Liver (tissue), 9 donors: ENCODE results near the gene ERC2. TPM values are rescaled to one million over a fixed set of nuclear protein-coding genes. Genes with fewer than 3 reads are reported as not detected.

Experiments
- DNase-seq: peaks from one replicate; pipeline ENCODE4 v3.0.0-alpha.2; 2017; ENCODE audit warnings: low spot score
- H3K27ac ChIP-seq, 2 donors: one replicate each; pipeline ENCODE4 v1.7.0; 2013; ENCODE audit warnings: inconsistent platforms in 2 of 2, low read length in 2 of 2, control low read depth in 1 of 2, low read depth in 1 of 2, mild to moderate bottlenecking in 1 of 2
- H3K27me3 ChIP-seq, 4 donors: one replicate each; pipeline versions ENCODE4 v1.6.1 to v1.7.0; 2013; ENCODE audit warnings: low read length in 3 of 4, inconsistent platforms in 1 of 4, mild to moderate bottlenecking in 1 of 4, moderate library complexity in 1 of 4; ENCODE audit not compliant: control insufficient read depth in 4 of 4, insufficient read depth in 4 of 4
- H3K36me3 ChIP-seq, 4 donors: one replicate each; pipeline versions ENCODE4 v1.6.1 to v1.7.0; 2013; ENCODE audit warnings: low read length in 3 of 4, mild to moderate bottlenecking in 3 of 4, low read depth in 1 of 4, moderate library complexity in 1 of 4; ENCODE audit not compliant: control insufficient read depth in 4 of 4, insufficient read depth in 3 of 4
- H3K4me1 ChIP-seq, 4 donors: one replicate each; pipeline versions ENCODE4 v1.6.1 to v1.7.0; 2013; ENCODE audit warnings: low read length in 3 of 4, mild to moderate bottlenecking in 3 of 4, moderate library complexity in 1 of 4; ENCODE audit not compliant: control insufficient read depth in 4 of 4, insufficient read depth in 4 of 4
- H3K4me3 ChIP-seq, 3 donors: one replicate each; pipeline versions ENCODE4 v1.6.1 to v1.7.0; 2013; ENCODE audit warnings: low read length in 3 of 3, control low read depth in 1 of 3, low read depth in 1 of 3, mild to moderate bottlenecking in 1 of 3
- H3K9ac ChIP-seq, 2 donors: one replicate each; pipeline ENCODE4 v1.7.0; 2013; ENCODE audit warnings: low read length in 2 of 2, mild to moderate bottlenecking in 2 of 2, moderate library complexity in 2 of 2, control low read depth in 1 of 2, low read depth in 1 of 2
- H3K9me3 ChIP-seq, 4 donors: one replicate each; pipeline versions ENCODE4 v1.6.1 to v1.7.0; 2013; ENCODE audit warnings: low read length in 3 of 4; ENCODE audit not compliant: control insufficient read depth in 4 of 4
- ATF3 ChIP-seq: IDR thresholded peaks from 2 replicates; pipeline ENCODE4 v1.6.1; 2016; ENCODE audit warnings: antibody characterized with exemption
- EGR1 ChIP-seq, 2 donors: IDR thresholded peaks; 2 replicates each; pipeline ENCODE4 v1.6.1; 2016 to 2018; ENCODE audit warnings: antibody characterized with exemption in 2 of 2, low read depth in 2 of 2
- FOXA1 ChIP-seq: IDR thresholded peaks from 2 replicates; pipeline ENCODE4 v1.6.1; 2016; ENCODE audit warnings: antibody characterized with exemption
- FOXA2 ChIP-seq: IDR thresholded peaks from 2 replicates; pipeline ENCODE4 v1.6.1; 2016; ENCODE audit warnings: antibody characterized with exemption
- GABPA ChIP-seq, 2 donors: IDR thresholded peaks in 1 of 2; conservative IDR thresholded peaks in 1 of 2; 2 replicates each; pipeline ENCODE4 v1.6.1; 2016; ENCODE audit warnings: antibody characterized with exemption in 2 of 2, mild to moderate bottlenecking in 1 of 2, moderate library complexity in 1 of 2
- HNF4A ChIP-seq, 2 donors: conservative IDR thresholded peaks; 2 replicates each; pipeline ENCODE4 v1.6.1; 2016; ENCODE audit warnings: antibody characterized with exemption in 2 of 2, mild to moderate bottlenecking in 2 of 2
- JUND ChIP-seq, 2 donors: IDR thresholded peaks; 2 replicates each; pipeline ENCODE4 v1.6.1; 2016; ENCODE audit warnings: antibody characterized with exemption in 2 of 2
- NR2F2 ChIP-seq: IDR thresholded peaks from 2 replicates; pipeline ENCODE4 v1.6.1; 2016; ENCODE audit warnings: antibody characterized with exemption
- REST ChIP-seq: IDR thresholded peaks from 2 replicates; pipeline ENCODE4 v1.6.1; 2016; ENCODE audit warnings: antibody characterized with exemption, mild to moderate bottlenecking
- RXRA ChIP-seq, 2 donors: IDR thresholded peaks; 2 replicates each; pipeline ENCODE4 v1.6.1; 2017 to 2018; ENCODE audit warnings: antibody characterized with exemption in 2 of 2, mild to moderate bottlenecking in 1 of 2
- SP1 ChIP-seq: IDR thresholded peaks from 2 replicates; pipeline ENCODE4 v1.6.1; 2018; ENCODE audit warnings: antibody characterized with exemption, mild to moderate bottlenecking
- TAF1 ChIP-seq: conservative IDR thresholded peaks from 2 replicates; pipeline ENCODE4 v1.6.1; 2016; ENCODE audit warnings: antibody characterized with exemption, mild to moderate bottlenecking
- WGBS: extraction: QIAGEN DNeasy Blood & Tissue Kit; methylation state at CpG from one replicate; pipeline ENCODE4 v1.1.7; 2013; 5-methylcytosine and 5-hydroxymethylcytosine counted together
- polyA plus RNA-seq, 2 donors: library from polyadenylated mRNA; stranded (reverse) in 1 of 2; unstranded in 1 of 2; fragments of 200-250 nt in 1 of 2; fragments of >200 nt in 1 of 2; fragmentation: Nextera tagmentation in 1 of 2; extraction: Ambion mirVana in 1 of 2; gene quantifications; one replicate each; pipeline versions ENCODE4 v1.2.1 to v1.2.3, GENCODE V29; 2013 to 2015
- total RNA-seq, 2 donors: library from RNA; depleted of rRNA; stranded (reverse); fragments of >200 nt; gene quantifications; one replicate each; pipeline ENCODE4 v1.2.3, GENCODE V29; 2014
- TF ChIP-seq, protein P1 (sequence below): fragments of 150-350 bp; IDR thresholded peaks from 2 replicates; pipeline ENCODE4 v1.5.1; 2017; ENCODE audit warnings: improper control_type of control experiment, low read depth, low read length; ENCODE audit not compliant: missing input control
- TF ChIP-seq, protein P2 (sequence below): IDR thresholded peaks from 2 replicates; pipeline ENCODE4 v1.6.1; 2016; ENCODE audit warnings: antibody characterized with exemption
- TF ChIP-seq, protein P3 (sequence below): IDR thresholded peaks from 2 replicates; pipeline ENCODE4 v1.6.1; 2016; ENCODE audit warnings: antibody characterized with exemption
- donor health status: healthy.
- donor health status: healthy.
- donor health status: healthy.
- donor health status: healthy.
- donor health status: healthy.

ERC2 gene
- total and polyA plus RNA-seq, 4 donors: 0.14 to 0.25 TPM; not detected in 2

- H3K27ac ChIP-seq: no peak overlapping the region
- no peak overlapping the region for H3K4me3 ChIP-seq
- no peaks in the 10 kb centered on the region for H3K36me3 ChIP-seq
- H3K27me3 ChIP-seq: no peaks in the 10 kb centered on the region
- DNase-seq: no peak
- no peaks in the 10 kb centered on the region for H3K4me1 ChIP-seq
- TF ChIP-seq NR2F2 (no peak), REST (no peak), FOXA2 (no peak), JUND (IDR thresholded peaks at IDR 0.05) (no peak), FOXA1 (no peak), HNF4A (conservative IDR thresholded peaks at IDR 0.05) (no peak), ATF3 (no peak), TAF1 (no peak), GABPA (IDR thresholded peaks at IDR 0.05 in 1 of 2, conservative IDR thresholded peaks at IDR 0.05 in 1 of 2) (no peak), SP1 (no peak), EGR1 (IDR thresholded peaks at IDR 0.05; ENCODE audit: low read depth in 2 of 2) (no peak)
- TF ChIP-seq, protein P1, sequence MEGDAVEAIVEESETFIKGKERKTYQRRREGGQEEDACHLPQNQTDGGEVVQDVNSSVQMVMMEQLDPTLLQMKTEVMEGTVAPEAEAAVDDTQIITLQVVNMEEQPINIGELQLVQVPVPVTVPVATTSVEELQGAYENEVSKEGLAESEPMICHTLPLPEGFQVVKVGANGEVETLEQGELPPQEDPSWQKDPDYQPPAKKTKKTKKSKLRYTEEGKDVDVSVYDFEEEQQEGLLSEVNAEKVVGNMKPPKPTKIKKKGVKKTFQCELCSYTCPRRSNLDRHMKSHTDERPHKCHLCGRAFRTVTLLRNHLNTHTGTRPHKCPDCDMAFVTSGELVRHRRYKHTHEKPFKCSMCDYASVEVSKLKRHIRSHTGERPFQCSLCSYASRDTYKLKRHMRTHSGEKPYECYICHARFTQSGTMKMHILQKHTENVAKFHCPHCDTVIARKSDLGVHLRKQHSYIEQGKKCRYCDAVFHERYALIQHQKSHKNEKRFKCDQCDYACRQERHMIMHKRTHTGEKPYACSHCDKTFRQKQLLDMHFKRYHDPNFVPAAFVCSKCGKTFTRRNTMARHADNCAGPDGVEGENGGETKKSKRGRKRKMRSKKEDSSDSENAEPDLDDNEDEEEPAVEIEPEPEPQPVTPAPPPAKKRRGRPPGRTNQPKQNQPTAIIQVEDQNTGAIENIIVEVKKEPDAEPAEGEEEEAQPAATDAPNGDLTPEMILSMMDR: no peak
- TF ChIP-seq, protein P2, sequence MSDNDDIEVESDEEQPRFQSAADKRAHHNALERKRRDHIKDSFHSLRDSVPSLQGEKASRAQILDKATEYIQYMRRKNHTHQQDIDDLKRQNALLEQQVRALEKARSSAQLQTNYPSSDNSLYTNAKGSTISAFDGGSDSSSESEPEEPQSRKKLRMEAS: no peak
- TF ChIP-seq, protein P3, sequence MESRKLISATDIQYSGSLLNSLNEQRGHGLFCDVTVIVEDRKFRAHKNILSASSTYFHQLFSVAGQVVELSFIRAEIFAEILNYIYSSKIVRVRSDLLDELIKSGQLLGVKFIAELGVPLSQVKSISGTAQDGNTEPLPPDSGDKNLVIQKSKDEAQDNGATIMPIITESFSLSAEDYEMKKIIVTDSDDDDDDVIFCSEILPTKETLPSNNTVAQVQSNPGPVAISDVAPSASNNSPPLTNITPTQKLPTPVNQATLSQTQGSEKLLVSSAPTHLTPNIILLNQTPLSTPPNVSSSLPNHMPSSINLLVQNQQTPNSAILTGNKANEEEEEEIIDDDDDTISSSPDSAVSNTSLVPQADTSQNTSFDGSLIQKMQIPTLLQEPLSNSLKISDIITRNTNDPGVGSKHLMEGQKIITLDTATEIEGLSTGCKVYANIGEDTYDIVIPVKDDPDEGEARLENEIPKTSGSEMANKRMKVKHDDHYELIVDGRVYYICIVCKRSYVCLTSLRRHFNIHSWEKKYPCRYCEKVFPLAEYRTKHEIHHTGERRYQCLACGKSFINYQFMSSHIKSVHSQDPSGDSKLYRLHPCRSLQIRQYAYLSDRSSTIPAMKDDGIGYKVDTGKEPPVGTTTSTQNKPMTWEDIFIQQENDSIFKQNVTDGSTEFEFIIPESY: no peak
- H3K9me3 ChIP-seq: no peaks in the 10 kb centered on the region
- WGBS: 77% methylated on average over 2 of the region's 2 CpGs
- H3K9ac ChIP-seq: no peak overlapping the region
Observed at GRCh38 chr3:55882006-55882405, 586.3 kb downstream of the ERC2 start.

GRCh38 chr3:55880357-55880756 is 587.9 kb downstream of the ERC2 start:
- TF ChIP-seq RXRA (IDR thresholded peaks at IDR 0.05): no peak
- no peaks in the 10 kb centered on the region for H3K9me3 ChIP-seq
- no peak overlapping the region for H3K4me3 ChIP-seq
- H3K9ac ChIP-seq: no peak overlapping the region
- no peak for DNase-seq
- no peaks in the 10 kb centered on the region for H3K27me3 ChIP-seq
- H3K4me1 ChIP-seq: no peaks in the 10 kb centered on the region
- no peak overlapping the region for H3K27ac ChIP-seq
- H3K36me3 ChIP-seq: no peaks in the 10 kb centered on the region
